ENCODE measurements around the gene SHTN1.

SHTN1 gene

DNA sequence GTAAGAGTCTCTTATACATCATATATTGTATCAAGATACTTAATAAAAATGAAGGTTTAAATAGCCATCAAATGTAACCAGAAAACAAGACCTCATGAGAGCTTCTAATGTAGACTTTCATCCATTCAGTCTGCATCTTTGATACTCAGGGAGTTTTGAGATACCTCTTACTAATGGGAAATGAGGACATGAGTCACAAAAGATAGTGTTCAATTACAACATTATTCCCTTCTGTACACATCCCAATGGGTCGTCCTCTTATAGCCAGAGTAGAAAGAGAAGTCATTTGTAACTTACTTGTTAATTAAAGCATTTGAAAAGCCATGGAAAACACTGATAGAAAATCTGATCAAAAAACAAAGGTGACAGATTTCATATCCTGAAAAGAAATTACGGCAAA, 19.4 kb downstream of the SHTN1 start:
- H3K27ac ChIP-seq: no peak overlapping the region
- no peak for DNase-seq (ENCODE audit: low read depth, low spot score)

GRCh38 chr10:116984202-116984990, 20.6 kb downstream of the SHTN1 start:
- H3K27ac ChIP-seq: no peak overlapping the region
- DNase-seq (ENCODE audit: low read depth, low spot score): no peak

DNA sequence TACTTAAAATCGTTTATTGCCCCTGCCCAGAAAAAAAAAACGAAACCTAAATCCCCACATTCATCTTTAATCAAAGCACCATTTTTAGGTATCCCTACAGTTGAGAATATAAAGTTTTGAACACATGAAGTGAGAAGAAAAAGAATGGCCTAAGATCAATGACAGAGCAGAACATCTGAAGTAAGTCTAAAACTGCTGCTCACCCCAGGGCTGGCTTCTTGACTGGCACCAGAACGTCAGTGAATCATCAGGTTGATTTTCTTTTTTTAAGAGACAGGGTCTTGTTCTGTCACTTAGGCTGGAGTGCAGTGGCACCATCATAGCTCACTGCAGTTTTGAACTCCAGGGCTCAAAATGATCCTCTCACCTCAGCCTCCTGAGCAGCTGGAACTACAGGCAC, 24.9 kb downstream of the SHTN1 start:
- H3K27ac ChIP-seq: no peak overlapping the region

DNA sequence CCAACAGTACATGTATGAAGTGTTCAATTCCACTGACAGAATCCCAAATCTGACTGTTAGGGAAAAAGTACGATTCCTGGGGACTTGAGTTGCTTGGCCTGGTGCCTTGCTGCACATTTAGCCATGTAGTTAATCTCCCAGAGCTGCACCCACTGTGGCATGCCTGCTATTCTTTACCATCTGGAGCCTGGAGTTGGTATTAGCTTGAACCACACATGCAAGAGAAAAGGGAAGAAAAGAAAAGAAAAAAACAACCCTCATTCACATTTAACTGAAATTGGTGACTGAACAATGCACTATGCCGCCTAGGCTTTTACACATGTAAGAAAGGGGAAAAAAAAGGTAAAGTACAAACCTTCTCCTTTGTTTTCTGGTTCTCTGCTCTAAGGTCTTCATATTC, 26.1 kb downstream of the SHTN1 start:
- no peak for DNase-seq (ENCODE audit: low read depth, low spot score)
- H3K27ac ChIP-seq: no peak overlapping the region

More for the DNA sequence above, 24.9 kb downstream of the SHTN1 start:
- DNase-seq (ENCODE audit: low read depth, low spot score): no peak

DNA sequence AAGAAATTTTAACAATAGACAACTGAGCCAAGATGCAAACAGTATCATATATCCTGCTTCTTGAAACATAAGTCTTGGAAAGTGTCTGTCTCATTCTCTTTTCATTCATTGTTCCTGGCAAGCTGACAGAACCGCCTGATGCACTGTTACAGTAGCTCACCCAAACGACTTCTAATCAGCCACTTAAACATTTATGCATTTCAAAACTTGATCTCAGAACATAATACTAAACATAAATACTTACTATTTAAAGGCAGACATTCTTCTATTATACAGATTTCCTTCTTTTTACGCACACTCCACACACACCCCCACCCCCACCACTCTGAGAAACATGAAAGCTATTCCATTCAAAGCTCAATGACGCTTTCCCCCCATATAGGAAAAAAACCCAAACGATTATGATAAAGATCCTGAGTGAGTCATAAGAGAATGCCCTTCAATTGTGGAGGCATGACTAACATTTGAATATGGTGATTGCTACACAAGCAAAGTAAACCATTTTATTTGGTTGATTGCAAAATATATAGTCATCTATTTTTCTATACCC, 30.5 kb downstream of the SHTN1 start:
- peak overlapping the region; percentile 42 for H3K27ac ChIP-seq
- peak; percentile 44 for DNase-seq (ENCODE audit: low read depth, low spot score)

- peak overlapping the region; percentile 42 for H3K27ac ChIP-seq
- DNase-seq (ENCODE audit: low read depth, low spot score): no peak
Observed at GRCh38 chr10:116973946-116974455, 31.0 kb downstream of the SHTN1 start.

DNA sequence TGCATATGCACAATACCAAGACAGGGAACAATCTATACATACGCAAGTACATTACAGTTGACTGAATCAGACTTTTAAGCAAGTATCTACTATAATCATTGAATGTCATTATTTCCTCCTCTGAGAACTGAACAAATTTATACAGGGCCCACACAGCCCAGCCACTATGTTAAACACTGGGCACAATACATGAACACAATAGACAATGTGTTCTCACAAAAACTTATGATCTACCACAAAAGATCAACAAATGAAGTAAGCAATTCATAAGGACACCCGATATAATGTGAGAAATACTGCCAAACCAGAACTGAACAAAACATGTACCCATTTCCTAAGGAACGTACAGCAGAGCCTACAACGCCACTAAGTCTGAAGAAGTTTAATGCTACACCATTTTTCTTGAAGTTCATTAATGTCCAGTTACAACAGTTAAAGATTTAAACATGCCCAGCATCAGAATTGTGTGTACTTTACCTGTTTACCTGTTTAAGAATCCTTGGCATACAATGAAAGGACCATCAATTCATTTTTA, 31.5 kb downstream of the SHTN1 start:
- no peak for DNase-seq (ENCODE audit: low read depth, low spot score)
- no peak overlapping the region for H3K27ac ChIP-seq

DNA sequence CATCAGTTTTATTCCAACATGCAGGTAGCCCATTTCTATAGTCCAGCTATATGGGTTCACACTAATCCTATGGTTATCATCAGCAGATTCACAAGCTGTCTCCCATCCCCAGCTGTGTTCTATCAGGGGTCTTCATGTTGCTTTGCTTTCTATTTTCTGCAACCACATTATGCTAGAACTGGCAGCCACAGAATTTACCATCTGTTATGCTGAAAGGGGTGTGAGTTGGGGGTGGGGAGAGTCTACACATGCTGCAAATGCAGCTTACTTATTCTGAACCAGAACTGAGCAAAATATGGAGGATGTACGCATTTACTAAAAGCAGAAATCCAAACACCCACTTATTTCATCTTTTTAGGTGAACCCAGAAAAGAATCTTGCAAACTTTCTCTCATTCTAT, 32.9 kb downstream of the SHTN1 start:
- DNase-seq (ENCODE audit: low read depth, low spot score): no peak
- H3K27ac ChIP-seq: no peak overlapping the region

GRCh38 chr10:116970050-116970449, 34.9 kb downstream of the SHTN1 start:
- DNase-seq (ENCODE audit: low read depth, low spot score): no peak
- H3K27ac ChIP-seq: no peak overlapping the region

DNA sequence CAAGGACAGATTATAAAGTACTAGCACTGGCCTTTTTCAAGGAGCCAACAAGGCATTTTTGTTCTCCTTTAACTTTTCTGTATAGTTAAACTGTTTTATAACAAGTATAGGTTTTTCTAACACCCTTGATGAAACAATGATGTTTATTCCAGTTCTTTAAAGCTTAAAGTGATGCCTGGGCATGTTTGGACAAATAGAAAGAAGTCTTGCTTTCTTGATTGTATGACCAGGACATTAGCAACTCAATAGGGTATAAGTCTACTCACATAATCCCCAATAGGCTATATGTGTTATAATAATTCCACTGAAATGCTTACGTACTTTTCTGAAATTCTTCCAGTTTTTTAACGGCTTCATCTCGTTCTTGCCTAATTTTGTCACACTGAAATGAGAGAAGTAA, 36.7 kb downstream of the SHTN1 start:
- no peak overlapping the region for H3K27ac ChIP-seq

DNA sequence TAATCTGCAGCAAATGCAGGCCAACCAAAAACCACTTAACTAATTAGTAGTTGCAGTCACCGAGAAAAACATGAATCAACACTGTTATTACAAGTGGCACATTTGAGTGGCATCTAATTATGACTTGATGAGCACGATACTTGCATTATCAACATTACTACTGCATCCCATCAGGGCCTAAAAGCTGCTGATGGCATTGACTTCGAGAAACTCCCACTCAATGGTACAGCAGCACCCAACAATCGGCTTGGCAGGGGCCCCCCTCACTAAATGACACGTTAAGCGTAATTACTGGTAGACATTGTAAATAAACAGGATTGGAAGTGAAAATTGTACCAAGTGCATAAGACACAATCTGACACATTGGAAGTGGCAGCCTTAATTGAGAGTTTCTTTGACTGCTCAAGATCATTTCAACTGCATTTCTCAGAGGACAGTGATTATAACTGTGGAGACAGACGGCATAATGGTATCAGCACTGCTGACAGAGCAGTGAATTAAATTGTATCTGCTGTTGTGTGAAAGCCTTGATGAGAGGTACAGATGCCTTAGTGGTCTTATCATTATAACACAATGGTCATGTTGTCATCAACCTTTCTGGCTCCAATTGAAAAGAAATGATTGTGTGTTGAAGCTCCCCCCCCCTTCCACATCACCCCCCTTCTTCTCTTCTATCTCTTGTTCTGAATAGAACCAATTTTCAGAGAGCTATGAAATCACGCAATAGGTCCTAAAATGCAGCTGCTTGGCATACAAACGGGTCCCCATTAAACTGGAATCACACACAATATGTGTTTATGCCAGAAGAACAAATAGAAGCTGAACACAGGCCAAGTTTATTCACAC, 43.4 kb downstream of the SHTN1 start:
- no peak overlapping the region for H3K27ac ChIP-seq
- DNase-seq (ENCODE audit: low read depth, low spot score): no peak

More for the DNA sequence above, 36.7 kb downstream of the SHTN1 start:
- DNase-seq (ENCODE audit: low read depth, low spot score): no peak

GRCh38 chr10:116960066-116960776, 44.8 kb downstream of the SHTN1 start:
- DNase-seq (ENCODE audit: low read depth, low spot score): no peak
- H3K27ac ChIP-seq: no peak overlapping the region

DNA sequence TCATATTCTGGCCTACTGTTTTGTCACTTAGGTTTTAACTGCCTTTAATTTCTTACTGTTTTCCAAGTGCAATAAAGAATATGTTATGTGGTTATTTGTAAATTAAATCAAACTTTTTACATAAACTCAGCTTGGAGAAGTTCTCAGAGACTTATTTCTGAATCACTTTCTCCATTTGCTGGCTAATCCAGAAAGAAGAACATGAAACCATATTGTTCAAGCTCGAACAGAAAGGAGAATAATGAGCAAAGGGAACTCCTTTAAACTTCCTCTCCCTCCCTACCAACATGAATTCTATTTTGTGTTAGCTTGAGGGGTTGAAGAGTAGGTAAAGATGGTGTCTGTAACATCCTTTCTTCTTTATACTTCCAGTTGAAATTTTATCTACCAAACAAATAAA, 52.3 kb downstream of the SHTN1 start:
- no peak for DNase-seq (ENCODE audit: low read depth, low spot score)
- H3K27ac ChIP-seq: no peak overlapping the region

DNA sequence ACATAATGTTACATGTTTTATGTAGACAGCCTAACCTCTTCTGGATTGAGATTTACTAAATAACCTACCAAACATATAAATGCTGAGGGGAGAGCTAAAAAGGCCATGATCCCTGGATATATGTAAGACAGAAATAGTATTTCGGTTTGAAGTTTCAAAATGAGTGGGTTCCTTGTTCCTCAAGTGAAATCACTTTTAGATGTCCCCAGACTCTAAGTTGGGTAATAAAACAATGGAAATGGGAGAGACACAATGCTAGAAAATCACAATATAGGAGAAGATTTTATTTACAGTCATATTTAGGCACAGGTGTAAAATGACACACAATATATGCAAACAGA, 56.5 kb downstream of the SHTN1 start:
- H3K27ac ChIP-seq: peak overlapping the region; percentile 37

GRCh38 chr10:116947841-116948529, 57.0 kb downstream of the SHTN1 start:
- DNase-seq (ENCODE audit: low read depth, low spot score): peak; percentile 6
- peak overlapping the region; percentile 37 for H3K27ac ChIP-seq

More for the DNA sequence above, 56.5 kb downstream of the SHTN1 start:
- DNase-seq (ENCODE audit: low read depth, low spot score): no peak

- DNase-seq (ENCODE audit: low read depth, low spot score): no peak
- no peak overlapping the region for H3K27ac ChIP-seq
Observed at GRCh38 chr10:116944911-116945310, 60.1 kb downstream of the SHTN1 start.

- DNase-seq (ENCODE audit: low read depth, low spot score): no peak
- H3K27ac ChIP-seq: no peak overlapping the region
Observed at GRCh38 chr10:116931806-116932205, 73.2 kb downstream of the SHTN1 start.

DNA sequence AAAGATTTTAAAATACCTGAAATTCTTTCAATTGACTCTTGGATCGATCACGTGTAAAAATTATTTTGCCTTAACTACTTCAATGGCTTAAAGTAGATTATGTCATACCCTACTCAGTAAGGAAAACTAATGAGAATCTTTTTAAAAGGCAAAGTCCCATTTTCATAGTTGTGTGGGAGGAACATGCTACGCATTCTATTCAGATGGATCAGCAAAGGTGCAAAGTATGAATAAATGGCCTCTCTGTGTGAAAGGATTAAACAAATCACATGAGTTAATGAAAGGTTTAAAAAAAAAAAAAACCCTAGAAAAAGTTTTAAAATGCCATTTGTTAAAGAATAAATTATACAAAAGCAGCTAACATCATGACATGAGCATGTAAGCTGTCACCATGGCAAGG, 78.6 kb downstream of the SHTN1 start:
- DNase-seq (ENCODE audit: low read depth, low spot score): no peak

GRCh38 chr10:116925056-116925455, 79.9 kb downstream of the SHTN1 start:
- H3K27ac ChIP-seq: no peak overlapping the region
- no peak for DNase-seq (ENCODE audit: low read depth, low spot score)

More for the DNA sequence above, 78.6 kb downstream of the SHTN1 start:
- H3K27ac ChIP-seq: no peak overlapping the region

Measured in epithelial cell of prostate (primary cell).